GM12878 (cell line): ENCODE data around the gene PAX7.

Experiments used
- TF ChIP-seq, protein P1 (sequence below), 3 experiments: IDR thresholded peaks in 2 of 3; conservative IDR thresholded peaks in 1 of 3; 2 replicates each; pipeline ENCODE4 v1.5.1; 2011; ENCODE audit warnings: low read depth in 3 of 3, low read length in 3 of 3, mild to moderate bottlenecking in 3 of 3, control low read depth in 2 of 3, moderate library complexity in 2 of 3, inconsistent platforms in 1 of 3, mixed read lengths in 1 of 3; ENCODE audit not compliant: control insufficient read depth in 2 of 3, insufficient read depth in 1 of 3; ENCODE audit errors: extremely low read depth in 1 of 3
- TF ChIP-seq, protein P2 (sequence below): IDR thresholded peaks from 2 replicates; pipeline ENCODE4 v1.6.1; 2012; ENCODE audit warnings: low read depth, low read length, improper control_type of control experiment

DNA sequence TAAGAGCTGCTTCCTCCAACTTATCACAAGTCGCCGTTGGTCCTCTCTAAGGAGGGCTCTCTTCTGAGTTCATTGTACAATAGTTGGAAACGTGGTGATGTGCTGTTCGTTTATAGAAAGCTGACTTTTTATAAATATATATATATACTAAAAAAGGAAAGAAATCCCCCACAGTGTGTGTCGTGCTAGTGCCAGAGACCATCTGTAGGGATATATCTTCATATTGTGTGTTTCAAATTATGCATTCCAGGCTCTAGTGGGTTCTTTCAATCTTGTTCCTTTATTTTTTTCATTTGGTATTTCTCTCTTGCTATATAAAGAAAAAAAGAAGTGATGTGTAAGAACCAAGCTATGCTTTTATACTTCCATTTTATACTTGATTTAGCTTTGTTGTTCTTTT lies 117.0 kb downstream of the PAX7 start:
- TF ChIP-seq, protein P1, sequence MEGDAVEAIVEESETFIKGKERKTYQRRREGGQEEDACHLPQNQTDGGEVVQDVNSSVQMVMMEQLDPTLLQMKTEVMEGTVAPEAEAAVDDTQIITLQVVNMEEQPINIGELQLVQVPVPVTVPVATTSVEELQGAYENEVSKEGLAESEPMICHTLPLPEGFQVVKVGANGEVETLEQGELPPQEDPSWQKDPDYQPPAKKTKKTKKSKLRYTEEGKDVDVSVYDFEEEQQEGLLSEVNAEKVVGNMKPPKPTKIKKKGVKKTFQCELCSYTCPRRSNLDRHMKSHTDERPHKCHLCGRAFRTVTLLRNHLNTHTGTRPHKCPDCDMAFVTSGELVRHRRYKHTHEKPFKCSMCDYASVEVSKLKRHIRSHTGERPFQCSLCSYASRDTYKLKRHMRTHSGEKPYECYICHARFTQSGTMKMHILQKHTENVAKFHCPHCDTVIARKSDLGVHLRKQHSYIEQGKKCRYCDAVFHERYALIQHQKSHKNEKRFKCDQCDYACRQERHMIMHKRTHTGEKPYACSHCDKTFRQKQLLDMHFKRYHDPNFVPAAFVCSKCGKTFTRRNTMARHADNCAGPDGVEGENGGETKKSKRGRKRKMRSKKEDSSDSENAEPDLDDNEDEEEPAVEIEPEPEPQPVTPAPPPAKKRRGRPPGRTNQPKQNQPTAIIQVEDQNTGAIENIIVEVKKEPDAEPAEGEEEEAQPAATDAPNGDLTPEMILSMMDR (IDR thresholded peaks at IDR 0.05 in 2 of 3, conservative IDR thresholded peaks at IDR 0.05 in 1 of 3; ENCODE audit: control insufficient read depth in 2 of 3, extremely low read depth in 1 of 3, insufficient read depth in 1 of 3, low read depth in 3 of 3, low read length in 3 of 3) = no peak
- TF ChIP-seq, protein P2, sequence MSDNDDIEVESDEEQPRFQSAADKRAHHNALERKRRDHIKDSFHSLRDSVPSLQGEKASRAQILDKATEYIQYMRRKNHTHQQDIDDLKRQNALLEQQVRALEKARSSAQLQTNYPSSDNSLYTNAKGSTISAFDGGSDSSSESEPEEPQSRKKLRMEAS = no peak
